ENCODE data around the gene RPL5. TPM values are rescaled to one million over a fixed set of nuclear protein-coding genes. Genes with fewer than 3 reads are reported as not detected.
"Not testable (repeated sequence)": the region's sequence is repeated elsewhere in the genome, so short reads cannot be mapped to it uniquely, and the experiment has no call there.

The RPL5 gene
- 1,286 and 1,398 TPM in 2 replicates for total RNA-seq (2014; rRNA removed; shearing (Covaris generic))

GRCh38 chr1:92831762-92832536 lies at the start of gene RPL5:
RPL5 (plus strand) TSS chr1:92832040; CDS start chr1:92832115, 75 bp downstream.
- DNase-seq (ENCODE audit: low spot score): peak; percentile 93

GRCh38 chr1:92783550-92783949 lies 48.3 kb upstream of the RPL5 start:
- DNase-seq (ENCODE audit: low spot score): not testable (repeated sequence)

- DNase-seq (ENCODE audit: low spot score): peak; percentile 22
These were observed 47.7 kb upstream of the RPL5 start for GRCh38 chr1:92784021-92784638.

- peak; percentile 82 for DNase-seq (ENCODE audit: low spot score)
These were observed 47.0 kb upstream of the RPL5 start, which contains the start of gene EVI5 for GRCh38 chr1:92784639-92785500. EVI5 (minus strand) TSS chr1:92785108; CDS start chr1:92736546, 48,562 bp downstream.

GRCh38 chr1:92786111-92786901 lies 45.5 kb upstream of the RPL5 start:
- no peak for DNase-seq (ENCODE audit: low spot score)

DNA sequence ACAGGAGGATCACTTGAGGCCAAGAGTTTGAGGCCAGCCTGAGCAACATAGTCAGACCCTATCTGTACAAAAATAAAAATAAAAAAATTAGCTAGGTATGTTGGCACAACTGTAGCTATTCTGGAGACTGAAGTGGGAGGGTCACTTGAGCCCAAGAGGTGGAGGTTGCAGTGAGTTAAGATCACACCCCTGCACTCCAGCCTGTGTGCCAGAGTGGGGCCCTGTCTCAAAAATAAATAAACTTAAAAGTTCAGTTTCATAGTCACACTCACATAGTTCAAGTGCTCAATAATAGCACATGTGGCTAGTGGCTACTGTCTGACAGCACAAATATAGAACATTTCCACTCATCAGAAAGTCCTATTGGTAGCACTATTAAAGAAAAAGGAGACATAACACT lies 41.8 kb upstream of the RPL5 start:
- DNase-seq (ENCODE audit: low spot score): no peak

- DNase-seq (ENCODE audit: low spot score): no peak
These were observed 41.0 kb upstream of the RPL5 start for GRCh38 chr1:92790867-92791266.

- DNase-seq (ENCODE audit: low spot score): no peak
These were observed 40.3 kb upstream of the RPL5 start for GRCh38 chr1:92791487-92792066.

GRCh38 chr1:92792340-92792782 lies 39.5 kb upstream of the RPL5 start:
- peak; percentile 5 for DNase-seq (ENCODE audit: low spot score)

- DNase-seq (ENCODE audit: low spot score): no peak
These were observed 36.7 kb upstream of the RPL5 start for GRCh38 chr1:92795166-92795565.

GRCh38 chr1:92797297-92797696 lies 34.5 kb upstream of the RPL5 start:
- no peak for DNase-seq (ENCODE audit: low spot score)

GRCh38 chr1:92797961-92798360 lies 33.9 kb upstream of the RPL5 start:
- no peak for DNase-seq (ENCODE audit: low spot score)

DNA sequence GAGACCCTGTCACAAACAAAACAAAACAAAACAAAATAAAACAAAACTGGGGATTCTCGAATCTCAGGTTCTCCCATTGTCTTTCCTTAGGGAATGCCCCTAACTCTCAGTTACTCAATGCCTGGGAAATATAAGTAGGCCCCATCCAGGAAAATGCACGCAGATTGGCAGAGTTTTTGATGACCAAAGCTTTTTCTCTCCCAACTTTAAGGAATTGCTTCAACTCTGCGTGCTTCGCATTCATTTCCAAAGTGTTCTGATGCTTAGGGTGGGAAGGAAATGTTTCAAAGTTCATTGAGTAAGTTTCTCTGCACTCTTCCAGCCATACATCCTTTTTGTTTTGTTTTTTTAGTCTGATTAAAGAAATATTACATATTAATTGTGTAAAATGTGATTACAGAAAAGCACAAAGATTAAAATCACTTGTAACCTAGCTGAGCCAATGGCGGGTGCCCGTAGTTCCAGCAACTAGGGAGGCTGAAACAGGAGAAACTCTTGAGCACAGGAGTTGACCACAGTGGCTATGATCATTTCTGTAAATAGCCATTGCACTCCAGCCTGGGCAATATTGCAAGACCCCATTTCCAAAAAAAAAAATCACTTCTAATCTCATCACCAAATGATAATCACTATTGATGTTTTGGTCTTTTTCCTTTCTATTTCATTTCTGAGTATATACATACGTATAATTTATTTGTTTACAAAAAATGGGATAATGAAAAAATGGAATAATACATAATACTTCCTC lies 28.5 kb upstream of the RPL5 start:
- DNase-seq (ENCODE audit: low spot score): no peak

DNA sequence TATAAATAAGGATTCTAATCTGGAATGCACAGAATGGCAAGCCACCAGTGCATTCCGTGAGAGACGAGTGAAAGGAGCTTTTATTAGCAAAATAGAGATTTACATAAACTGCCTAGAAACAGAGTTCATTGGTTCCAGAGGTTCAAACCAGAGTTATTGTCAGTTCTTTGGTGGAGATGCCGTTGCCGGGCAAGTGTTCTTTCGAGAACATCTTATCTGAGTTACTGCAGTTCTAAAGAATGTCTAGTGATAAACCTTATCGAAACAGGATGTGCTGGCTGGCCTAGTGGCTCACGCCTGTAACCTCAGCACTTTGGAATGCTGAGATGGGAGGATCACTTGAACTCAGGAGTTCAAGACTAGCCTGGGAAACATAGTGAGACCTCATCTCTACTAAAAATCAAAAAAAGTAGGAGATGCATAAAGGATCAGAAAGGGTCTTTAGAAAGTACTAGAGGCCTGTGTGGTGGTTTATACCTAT lies 27.1 kb upstream of the RPL5 start:
- DNase-seq (ENCODE audit: low spot score): peak; percentile 88

DNA sequence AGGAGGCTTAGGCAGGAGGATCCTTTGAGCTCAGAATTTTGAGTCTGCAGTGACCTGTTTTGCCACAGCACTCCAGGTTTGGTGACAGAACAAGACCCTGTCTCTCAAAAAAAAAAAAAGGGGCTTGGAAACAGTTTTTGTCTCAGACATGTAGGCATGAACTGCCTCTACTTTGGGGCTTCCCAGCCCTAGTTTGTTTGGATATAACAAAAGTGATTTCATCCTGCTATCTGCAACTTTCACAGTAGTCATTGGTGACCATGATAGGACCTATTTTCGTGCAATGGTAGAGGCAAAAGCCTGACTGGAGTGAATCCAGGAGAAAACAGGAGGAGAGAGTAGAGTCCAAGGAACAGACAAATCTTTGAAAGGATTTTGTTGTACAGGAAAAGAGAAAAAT lies 26.6 kb upstream of the RPL5 start:
- no peak for DNase-seq (ENCODE audit: low spot score)

DNA sequence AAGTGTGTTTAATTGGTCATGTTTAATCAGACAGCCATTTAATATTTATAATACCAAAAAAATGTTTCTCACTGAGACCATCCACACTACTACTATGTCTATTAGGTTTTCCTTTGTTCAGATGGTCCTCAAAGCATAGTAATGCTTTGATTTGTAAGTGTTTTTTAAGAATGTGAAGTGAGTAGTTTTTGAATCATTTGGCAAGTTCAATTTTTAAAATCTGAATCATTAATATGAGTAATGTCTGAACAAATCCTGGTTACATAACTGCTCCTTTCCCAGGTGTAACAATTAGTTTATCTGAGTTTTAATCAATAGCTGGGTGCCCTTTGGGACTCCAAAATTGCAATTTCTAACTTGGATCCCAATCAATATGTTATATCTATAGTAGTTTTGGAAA lies 23.5 kb upstream of the RPL5 start:
- no peak for DNase-seq (ENCODE audit: low spot score)

DNA sequence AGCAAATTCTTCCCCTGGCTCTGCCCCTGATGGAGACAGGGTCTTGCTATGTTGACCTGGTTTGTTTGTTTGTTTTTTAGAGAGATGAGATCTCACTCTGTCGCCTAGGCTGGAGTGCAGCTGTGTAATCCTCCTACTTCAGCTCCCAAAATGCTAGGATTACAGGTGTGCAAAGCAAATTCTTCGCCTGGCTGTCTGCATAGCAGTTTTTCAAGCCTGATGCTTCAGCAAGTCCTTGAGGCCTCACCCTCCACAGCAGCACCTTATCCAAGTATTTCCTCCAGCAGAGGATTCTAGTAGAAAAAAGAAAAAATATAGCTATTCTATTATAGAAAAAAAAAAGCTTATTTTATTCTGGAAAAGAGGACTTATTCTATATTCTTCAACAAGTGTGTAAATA lies 15.1 kb upstream of the RPL5 start:
- DNase-seq (ENCODE audit: low spot score): no peak

DNA sequence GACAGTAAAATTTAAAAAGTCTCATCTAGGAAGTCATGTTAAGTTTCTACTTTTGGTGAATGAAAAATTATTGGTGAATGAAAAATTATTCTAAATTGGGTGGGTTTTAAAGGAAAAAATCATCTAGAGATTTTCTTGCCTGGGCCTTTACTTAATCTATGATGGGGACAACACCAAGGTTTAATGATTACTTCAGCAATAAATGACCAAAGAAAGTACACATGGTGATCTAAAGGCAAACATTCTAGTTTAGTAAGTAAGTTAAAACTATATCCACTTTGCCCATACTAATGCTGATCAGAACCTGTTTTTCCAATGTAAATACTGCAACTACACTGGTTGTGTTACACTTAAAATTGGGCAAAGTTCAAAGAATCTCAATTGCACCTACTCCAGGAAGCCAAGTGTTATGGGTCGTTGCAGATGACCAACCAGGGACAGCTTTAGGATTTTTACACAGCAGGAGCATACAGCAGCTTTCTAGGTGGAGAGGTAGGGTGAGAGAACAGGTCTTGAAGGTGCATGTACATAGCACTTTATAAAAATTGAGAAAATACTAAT lies 14.6 kb upstream of the RPL5 start:
- DNase-seq (ENCODE audit: low spot score): no peak

- peak; percentile 17 for DNase-seq (ENCODE audit: low spot score)
These were observed 13.7 kb upstream of the RPL5 start for GRCh38 chr1:92817986-92818764.
